Measurements from ENCODE around the gene GABRE. TPM values are rescaled to one million over a fixed set of nuclear protein-coding genes. Genes with fewer than 3 reads are reported as not detected.

Gene GABRE
- total RNA-seq (2013; cell fraction: nucleolus; rRNA removed), result not detected in 2 replicates
- not detected in 2 replicates for total RNA-seq (2014; rRNA removed)
- total RNA-seq (2014; rRNA removed; fragmentation: Illumina TruSeq; extraction: Trizol), result not detected in 2 replicates
- 0.11 and 0.15 TPM in 2 replicates for total RNA-seq (2021)
- polyA plus RNA-seq (2011; ENCODE audit: low read depth), result not detected
- 0.10 TPM in 1 of 2 replicates, not detected in the other for polyA plus RNA-seq (2011; rRNA removed)
- polyA plus RNA-seq (2011; cell fraction: cytosol; rRNA removed), result not detected in 2 replicates
- 0.13 and 0.20 TPM in 2 replicates for polyA plus RNA-seq (2011; cell fraction: nucleus; rRNA removed)
- 0.14 TPM in 1 of 2 replicates, not detected in the other for polyA plus RNA-seq (2012)
- polyA plus RNA-seq (2014; fragmentation: Illumina TruSeq; extraction: Trizol), result 0.01 TPM in 1 of 2 replicates, not detected in the other
- polyA plus RNA-seq (2014; fragmentation: Nextera tagmentation; extraction: Ambion mirVana), result not detected
- 0.10 TPM in 1 of 2 replicates, not detected in the other for polyA plus RNA-seq (2014; rRNA removed)
- not detected for polyA plus RNA-seq (2016; fragmentation: Nextera tagmentation; extraction: Ambion mirVana)
- polyA minus RNA-seq (2011; rRNA and poly(A)+ RNA removed), result 0.93 and 2.1 TPM in 2 replicates
- polyA minus RNA-seq (2011; cell fraction: cytosol; rRNA and poly(A)+ RNA removed), result 2.4 and 4.0 TPM in 2 replicates
- 0.60 and 1.1 TPM in 2 replicates for polyA minus RNA-seq (2011; cell fraction: nucleus; rRNA and poly(A)+ RNA removed)
- Bru-seq, nascent RNA, result percentile 10 among the genes with signal in this experiment
- BruChase-seq, experiment 1, labeled RNA remaining after a 6-hour chase, result not detected
- BruChase-seq, experiment 2, labeled RNA remaining after a 2-hour chase, result not detected
- long read RNA-seq, experiment 1, result 0 reads
- long read RNA-seq, experiment 2, result 0 reads

- no TSS peak for BruUV-seq (replicated peaks)
- Histone ChIP-seq H3K27ac (ENCODE audit: control insufficient read depth, insufficient read depth) (no peak within 1 kb of the TSS), H2AFZ (ENCODE audit: control insufficient read depth, low read depth, low read length) (no peak within 1 kb of the TSS), H3K27me3 (replicated peaks in 1 of 2; ENCODE audit: control insufficient read depth in 2 of 2, insufficient read depth in 2 of 2, low read length in 1 of 2) (no peaks in the 10 kb centered on the region), H3K4me1 (ENCODE audit: control insufficient read depth, insufficient read depth, low read length) (no peaks in the 10 kb centered on the region), H4K20me1 (ENCODE audit: control insufficient read depth, insufficient read depth) (no peaks in the 10 kb centered on the region), H3K4me2 (ENCODE audit: control insufficient read depth, insufficient read depth) (no peak within 1 kb of the TSS), H3K79me2 (ENCODE audit: control insufficient read depth, insufficient read depth, low read length) (no peaks in the 10 kb centered on the region), H3K9me3 (replicated peaks; ENCODE audit: control insufficient read depth, insufficient read depth, low read length) (no peaks in the 10 kb centered on the region), H3K36me3 (ENCODE audit: control insufficient read depth in 2 of 2, insufficient read depth in 2 of 2, low read length in 1 of 2) (no peaks in the 10 kb centered on the region), H3K9ac (ENCODE audit: control insufficient read depth, insufficient read depth, low read length) (no peak within 1 kb of the TSS), H3K4me3 (no peak within 1 kb of the TSS)
- POLR2A ChIA-PET, result no interaction called here
- DNase-seq (ENCODE audit: low read depth, low spot score), result no peak
- WGBS (ENCODE audit: insufficient coverage, insufficient replicate concordance, low lambda C conversion rate, missing lambda C conversion rate), result 68% methylated on average over 30 of the region's 90 CpGs
- FAIRE-seq, result no peak
- SMC1A ChIA-PET (ENCODE audit: uncharacterized antibody, unreplicated experiment), result no interaction called here
- RAD21 ChIA-PET (ENCODE audit: unreplicated experiment), result no interaction called here
- CTCF ChIA-PET, result no interaction called here
- no peak for ATAC-seq
- intact Hi-C loops (cut with micrococcal nuclease; ENCODE audit: unreplicated experiment) (no loop called here), in situ Hi-C loops (cut with MboI) (no loop called here)
- TF ChIP-seq JUNB (IDR thresholded peaks at IDR 0.05) (no peak), RBBP5 (conservative IDR thresholded peaks at IDR 0.05) (no peak), BACH1 (IDR thresholded peaks at IDR 0.05; ENCODE audit: borderline replicate concordance) (no peak), MXI1 (IDR thresholded peaks at IDR 0.05; ENCODE audit: low read depth, low read length) (no peak), RB1 (IDR thresholded peaks at IDR 0.05; ENCODE audit: borderline replicate concordance) (no peak), GATAD2B (conservative IDR thresholded peaks at IDR 0.05; ENCODE audit: low read depth) (no peak), E2F8 (IDR thresholded peaks at IDR 0.05; ENCODE audit: low read depth, partially characterized antibody) (no peak), FOS (IDR thresholded peaks at IDR 0.05; ENCODE audit: borderline replicate concordance, extremely low read depth, insufficient read length) (no peak), CBFB (IDR thresholded peaks at IDR 0.05; ENCODE audit: low read depth) (no peak), ZNF217 (IDR thresholded peaks at IDR 0.05) (no peak)
These were observed at the start of gene GABRE for GRCh38 chrX:151974336-151975227. TSS of gene GABRE (minus strand) at chrX:151974676. CDS start at chrX:151974625, 51 bp downstream.
